Neural cell (in vitro differentiated cells): Measurements from ENCODE around the gene DMC1. TPM values are rescaled to one million over a fixed set of nuclear protein-coding genes. Genes with fewer than 3 reads are reported as not detected.

Experiments used
- H2AFZ ChIP-seq: fragments of 200-600, 300-800 bp; sonication (generic), shearing (Covaris generic); 2 replicates; pipeline ENCODE4 v1.6.0; 2014; ENCODE audit warnings: low read depth, mild to moderate bottlenecking, antibody characterized with exemption, low read length, moderate library complexity
- H3F3A ChIP-seq: fragments of 200-600 bp; shearing (Covaris generic); 2 replicates; pipeline ENCODE4 v1.6.1; 2016; ENCODE audit warnings: mild to moderate bottlenecking, moderate library complexity, mixed read lengths, antibody characterized with exemption, low read length; ENCODE audit not compliant: insufficient read depth, poor library complexity, severe bottlenecking
- H3K27ac ChIP-seq: fragments of 200-600, 300-800 bp; sonication (generic), shearing (Covaris generic); 2 replicates; pipeline ENCODE4 v1.5.1; 2014; ENCODE audit warnings: mild to moderate bottlenecking, low read length, moderate library complexity
- H3K27me3 ChIP-seq: fragments of 300-800, 200-600 bp; sonication (generic), shearing (Covaris generic); 2 replicates; pipeline ENCODE4 v1.6.0; 2014; ENCODE audit warnings: mild to moderate bottlenecking, low read depth, low read length, moderate library complexity; ENCODE audit not compliant: insufficient read depth
- H3K36me3 ChIP-seq: fragments of 300-800, 200-600 bp; sonication (generic), shearing (Covaris generic); 2 replicates; pipeline ENCODE4 v1.5.1; 2014; ENCODE audit warnings: mild to moderate bottlenecking, antibody characterized with exemption, low read length, moderate library complexity; ENCODE audit not compliant: insufficient read depth
- H3K4me2 ChIP-seq: fragments of 300-800, 200-600 bp; sonication (generic), shearing (Covaris generic); 2 replicates; pipeline ENCODE4 v1.6.0; 2014; ENCODE audit warnings: mild to moderate bottlenecking, low read length
- H3K4me3 ChIP-seq: fragments of 300-800, 200-600 bp; sonication (generic), shearing (Covaris generic); 2 replicates; pipeline ENCODE4 v1.5.1; 2014; ENCODE audit warnings: mild to moderate bottlenecking, low read length, moderate library complexity
- H3K79me2 ChIP-seq: fragments of 200-600 bp; shearing (Covaris generic); replicated peaks from 2 replicates; pipeline ENCODE4 v1.6.0; 2014; ENCODE audit warnings: mild to moderate bottlenecking, low read length, moderate library complexity; ENCODE audit not compliant: insufficient read depth
- H3K9ac ChIP-seq: fragments of 300-800, 200-600 bp; sonication (generic), shearing (Covaris generic); 2 replicates; pipeline ENCODE4 v1.6.1; 2016; ENCODE audit warnings: mild to moderate bottlenecking, low read length, mixed read lengths
- H3K9me2 ChIP-seq: fragments of 200-600 bp; shearing (Covaris generic); 2 replicates; pipeline ENCODE4 v1.6.1; 2016; ENCODE audit warnings: mild to moderate bottlenecking, low read length, mixed read lengths; ENCODE audit not compliant: insufficient read depth
- H3K9me3 ChIP-seq: fragments of 200-600, 300-800 bp; sonication (generic), shearing (Covaris generic); 2 replicates; pipeline ENCODE4 v1.6.1; 2016; ENCODE audit warnings: mild to moderate bottlenecking, mixed run types, low read length, moderate library complexity, mixed read lengths
- H4K20me1 ChIP-seq: fragments of 200-600 bp; shearing (Covaris generic); 2 replicates; pipeline ENCODE4 v1.6.1; 2016; ENCODE audit warnings: mild to moderate bottlenecking, mixed run types; ENCODE audit not compliant: insufficient read depth
- EP300 ChIP-seq: fragments of 450-650 bp; conservative IDR thresholded peaks from 2 replicates; pipeline ENCODE4 v1.6.1; 2014; ENCODE audit warnings: antibody characterized with exemption, mild to moderate bottlenecking, moderate library complexity; ENCODE audit not compliant: poor library complexity, severe bottlenecking
- EZH2 ChIP-seq: fragments of 200-600, 300-800 bp; shearing (Covaris generic), sonication (generic); IDR thresholded peaks from 2 replicates; pipeline ENCODE4 v1.6.1; 2014; ENCODE audit warnings: antibody characterized with exemption, low read length, borderline replicate concordance, mild to moderate bottlenecking; ENCODE audit not compliant: insufficient read depth, poor library complexity, severe bottlenecking
- MXI1 ChIP-seq: fragments of 450-650 bp; conservative IDR thresholded peaks from 2 replicates; pipeline ENCODE4 v1.6.1; 2014; ENCODE audit warnings: antibody characterized with exemption, mild to moderate bottlenecking; ENCODE audit not compliant: poor library complexity, severe bottlenecking
- POLR2AphosphoS5 ChIP-seq: IDR thresholded peaks from 2 replicates; pipeline ENCODE4 v1.6.1; 2012
- RAD21 ChIP-seq: fragments of 450-650 bp; conservative IDR thresholded peaks from 2 replicates; pipeline ENCODE4 v1.6.1; 2014; ENCODE audit warnings: antibody characterized with exemption, mild to moderate bottlenecking, moderate library complexity
- REST ChIP-seq: IDR thresholded peaks from 2 replicates; pipeline ENCODE4 v1.6.1; 2012; ENCODE audit warnings: borderline replicate concordance
- SMC3 ChIP-seq: fragments of 450-650 bp; conservative IDR thresholded peaks from 2 replicates; pipeline ENCODE4 v1.6.1; 2014; ENCODE audit warnings: antibody characterized with exemption, mild to moderate bottlenecking, moderate library complexity; ENCODE audit not compliant: poor library complexity
- TAF1 ChIP-seq: IDR thresholded peaks from 2 replicates; pipeline ENCODE4 v1.6.1; 2012; ENCODE audit warnings: low read depth
- polyA plus RNA-seq: library from polyadenylated mRNA; depleted of rRNA; stranded (reverse); fragments of >200 nt; gene quantifications from 2 replicates; pipeline ENCODE4 v1.2.3, GENCODE V29; 2014
- TF ChIP-seq, protein P1 (sequence below): fragments of 450-650 bp; IDR thresholded peaks from 2 replicates; pipeline ENCODE4 v1.5.1; 2014; ENCODE audit warnings: antibody characterized with exemption, mild to moderate bottlenecking, moderate library complexity; ENCODE audit not compliant: poor library complexity, severe bottlenecking

The DMC1 gene
- polyA plus RNA-seq, 1 donor from 2014 or later, result not detected

DNA sequence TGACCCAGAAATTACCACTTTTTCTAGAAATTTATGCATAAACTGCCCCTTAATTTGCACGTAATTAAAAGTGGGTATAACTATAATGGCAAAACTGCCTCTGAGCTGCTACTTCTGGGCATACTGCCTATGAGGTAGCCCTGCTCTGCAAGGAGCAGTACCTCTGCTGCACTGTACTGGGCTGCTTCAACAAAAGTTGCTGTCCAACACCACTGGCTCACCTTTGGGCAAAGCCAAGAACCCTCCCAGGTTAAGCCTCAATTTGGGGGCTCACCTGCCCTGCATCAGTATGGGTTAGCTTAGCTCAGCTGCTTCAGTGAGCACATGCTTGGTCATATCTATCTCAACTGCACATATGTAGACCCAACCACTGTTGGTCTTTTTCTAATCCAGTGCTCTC is 4.5 kb downstream of the DMC1 start:
- Histone ChIP-seq H3F3A (no peaks in the 10 kb centered on the region), H3K4me3 (no peak overlapping the region), H3K9me2 (no peaks in the 10 kb centered on the region), H3K9me3 (no peaks in the 10 kb centered on the region), H3K4me2 (no peak overlapping the region), H3K27me3 (no peaks in the 10 kb centered on the region), H3K36me3 (no peaks in the 10 kb centered on the region), H3K9ac (no peak overlapping the region), H2AFZ (no peak overlapping the region), H4K20me1 (no peaks in the 10 kb centered on the region), H3K27ac (no peak overlapping the region), H3K79me2 (no peaks in the 10 kb centered on the region)
- TF ChIP-seq EZH2 (no peak), REST (no peak), EP300 (no peak), POLR2AphosphoS5 (no peak), SMC3 (no peak), MXI1 (no peak), RAD21 (no peak), TAF1 (no peak)
- TF ChIP-seq, protein P1, sequence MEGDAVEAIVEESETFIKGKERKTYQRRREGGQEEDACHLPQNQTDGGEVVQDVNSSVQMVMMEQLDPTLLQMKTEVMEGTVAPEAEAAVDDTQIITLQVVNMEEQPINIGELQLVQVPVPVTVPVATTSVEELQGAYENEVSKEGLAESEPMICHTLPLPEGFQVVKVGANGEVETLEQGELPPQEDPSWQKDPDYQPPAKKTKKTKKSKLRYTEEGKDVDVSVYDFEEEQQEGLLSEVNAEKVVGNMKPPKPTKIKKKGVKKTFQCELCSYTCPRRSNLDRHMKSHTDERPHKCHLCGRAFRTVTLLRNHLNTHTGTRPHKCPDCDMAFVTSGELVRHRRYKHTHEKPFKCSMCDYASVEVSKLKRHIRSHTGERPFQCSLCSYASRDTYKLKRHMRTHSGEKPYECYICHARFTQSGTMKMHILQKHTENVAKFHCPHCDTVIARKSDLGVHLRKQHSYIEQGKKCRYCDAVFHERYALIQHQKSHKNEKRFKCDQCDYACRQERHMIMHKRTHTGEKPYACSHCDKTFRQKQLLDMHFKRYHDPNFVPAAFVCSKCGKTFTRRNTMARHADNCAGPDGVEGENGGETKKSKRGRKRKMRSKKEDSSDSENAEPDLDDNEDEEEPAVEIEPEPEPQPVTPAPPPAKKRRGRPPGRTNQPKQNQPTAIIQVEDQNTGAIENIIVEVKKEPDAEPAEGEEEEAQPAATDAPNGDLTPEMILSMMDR, result no peak

DNA sequence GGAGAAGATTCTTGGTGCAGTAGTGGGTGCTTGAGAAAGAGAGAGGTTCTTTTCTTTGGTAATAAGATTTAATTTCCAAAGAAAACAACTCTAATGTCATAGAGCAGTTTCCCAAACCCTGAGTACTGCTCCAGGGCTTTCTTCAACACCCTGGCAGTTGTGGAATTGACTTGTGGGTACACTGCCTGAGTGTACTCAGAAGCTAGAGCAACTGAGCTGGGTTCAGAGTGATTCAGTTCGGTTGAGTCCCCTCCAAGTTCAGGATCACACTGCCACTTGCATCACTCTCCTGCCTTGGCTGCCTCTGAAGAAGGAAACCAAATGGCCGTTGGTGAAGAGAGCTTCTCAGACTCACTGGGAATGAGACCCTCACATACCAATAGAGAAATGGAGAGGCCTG is 5.3 kb downstream of the DMC1 start:
- H3K9ac ChIP-seq, result no peak overlapping the region
- H3K4me2 ChIP-seq, result no peak overlapping the region
- no peaks in the 10 kb centered on the region for H4K20me1 ChIP-seq
- no peaks in the 10 kb centered on the region for H3K9me2 ChIP-seq
- H3F3A ChIP-seq, result no peaks in the 10 kb centered on the region
- TF ChIP-seq RAD21 (no peak), TAF1 (no peak), EZH2 (no peak), MXI1 (no peak), EP300 (no peak), REST (no peak), SMC3 (no peak), POLR2AphosphoS5 (no peak)
- TF ChIP-seq, protein P1, result no peak
- no peaks in the 10 kb centered on the region for H3K9me3 ChIP-seq
- H3K4me3 ChIP-seq, result no peak overlapping the region
- H3K36me3 ChIP-seq, result no peaks in the 10 kb centered on the region
- H2AFZ ChIP-seq, result no peak overlapping the region
- no peaks in the 10 kb centered on the region for H3K27me3 ChIP-seq
- no peaks in the 10 kb centered on the region for H3K79me2 ChIP-seq
- H3K27ac ChIP-seq, result no peak overlapping the region
